HL-60 (cell line): Measurements from ENCODE around the gene DOCK8.

Experiments
- GABPA ChIP-seq: IDR thresholded peaks from 2 replicates; pipeline ENCODE4 v1.6.1; 2012; ENCODE audit warnings: low read depth
- POLR2AphosphoS5 ChIP-seq: IDR thresholded peaks from 2 replicates; pipeline ENCODE4 v1.6.1; 2012; ENCODE audit warnings: low read depth
- REST ChIP-seq: IDR thresholded peaks from 2 replicates; pipeline ENCODE4 v1.6.1; 2012; ENCODE audit warnings: low read depth; ENCODE audit not compliant: insufficient replicate concordance
- TF ChIP-seq, protein P1 (sequence below): IDR thresholded peaks from one replicate; pipeline ENCODE4 v1.5.1; 2011; ENCODE audit warnings: low read length, control low read depth, inconsistent platforms; ENCODE audit not compliant: insufficient read depth

DNA sequence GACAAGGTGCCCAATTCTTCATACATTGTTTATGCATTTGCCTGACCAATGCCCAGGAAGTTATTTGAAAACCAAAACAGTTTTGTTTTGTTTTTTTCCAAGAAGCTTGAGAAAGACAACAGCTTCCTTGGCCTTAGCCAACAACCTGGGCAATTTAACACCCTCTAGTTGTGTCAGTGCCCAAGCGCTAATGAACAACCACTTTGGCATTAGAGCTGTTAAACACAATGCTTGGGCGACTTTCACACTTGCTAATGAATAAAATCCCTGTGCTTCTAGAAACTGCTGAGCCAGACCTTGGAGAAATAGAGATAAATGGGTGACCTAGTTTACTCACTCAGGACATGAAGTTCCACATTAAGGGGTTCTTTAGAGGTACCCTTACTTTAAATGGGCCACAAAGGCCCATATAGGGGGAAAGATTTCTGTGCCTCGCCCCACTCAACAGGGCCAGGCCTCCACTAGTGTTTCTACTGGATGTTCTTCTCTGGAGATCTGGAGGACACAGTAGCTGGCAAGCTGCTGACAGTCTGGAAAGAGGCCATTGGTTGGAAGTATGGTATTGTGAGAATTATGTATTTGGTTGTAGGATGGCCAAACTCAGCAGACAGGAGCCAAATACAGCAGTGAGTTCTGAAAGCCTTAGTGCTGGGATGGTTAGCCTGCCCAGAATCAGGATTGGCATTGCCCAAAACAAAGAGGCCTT is 179.8 kb downstream of the DOCK8 start:
- TF ChIP-seq, protein P1, sequence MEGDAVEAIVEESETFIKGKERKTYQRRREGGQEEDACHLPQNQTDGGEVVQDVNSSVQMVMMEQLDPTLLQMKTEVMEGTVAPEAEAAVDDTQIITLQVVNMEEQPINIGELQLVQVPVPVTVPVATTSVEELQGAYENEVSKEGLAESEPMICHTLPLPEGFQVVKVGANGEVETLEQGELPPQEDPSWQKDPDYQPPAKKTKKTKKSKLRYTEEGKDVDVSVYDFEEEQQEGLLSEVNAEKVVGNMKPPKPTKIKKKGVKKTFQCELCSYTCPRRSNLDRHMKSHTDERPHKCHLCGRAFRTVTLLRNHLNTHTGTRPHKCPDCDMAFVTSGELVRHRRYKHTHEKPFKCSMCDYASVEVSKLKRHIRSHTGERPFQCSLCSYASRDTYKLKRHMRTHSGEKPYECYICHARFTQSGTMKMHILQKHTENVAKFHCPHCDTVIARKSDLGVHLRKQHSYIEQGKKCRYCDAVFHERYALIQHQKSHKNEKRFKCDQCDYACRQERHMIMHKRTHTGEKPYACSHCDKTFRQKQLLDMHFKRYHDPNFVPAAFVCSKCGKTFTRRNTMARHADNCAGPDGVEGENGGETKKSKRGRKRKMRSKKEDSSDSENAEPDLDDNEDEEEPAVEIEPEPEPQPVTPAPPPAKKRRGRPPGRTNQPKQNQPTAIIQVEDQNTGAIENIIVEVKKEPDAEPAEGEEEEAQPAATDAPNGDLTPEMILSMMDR = no peak
- no peak for TF ChIP-seq POLR2AphosphoS5
- TF ChIP-seq REST = no peak
- no peak for TF ChIP-seq GABPA
